Prostate gland (tissue), 2 donors: ENCODE results near the gene SMG6. TPM values are rescaled to one million over a fixed set of nuclear protein-coding genes. Genes with fewer than 3 reads are reported as not detected.
"Not testable (repeated sequence)": the region's sequence is repeated elsewhere in the genome, so short reads cannot be mapped to it uniquely, and the experiment has no call there.

Experiments
- DNase-seq: peaks from one replicate; pipeline ENCODE4 v3.0.0-alpha.2; 2019; ENCODE audit warnings: low spot score
- H3K27ac ChIP-seq, 2 donors: fragments of 200-600 bp; sonication (generic); 2 replicates each; pipeline ENCODE4 v1.5.1; 2017 to 2019
- H3K27me3 ChIP-seq: fragments of 200-600 bp; sonication (generic); replicated peaks from 2 replicates; pipeline ENCODE4 v1.5.1; 2019; ENCODE audit not compliant: insufficient read depth
- H3K36me3 ChIP-seq, 2 donors: fragments of 200-600 bp; sonication (generic); 1 replicate in 1 of 2; 2 replicates in 1 of 2; pipeline versions ENCODE4 v1.5.1 to v1.8.1; 2017 to 2019
- H3K4me1 ChIP-seq: fragments of 200-600 bp; sonication (generic); replicated peaks from 2 replicates; pipeline ENCODE4 v1.5.1; 2019
- H3K4me3 ChIP-seq, 2 donors: fragments of 200-600 bp; sonication (generic); 2 replicates each; pipeline ENCODE4 v1.5.1; 2017 to 2019
- H3K9me3 ChIP-seq: fragments of 200-600 bp; sonication (generic); 2 replicates; pipeline ENCODE4 v1.5.1; 2017
- POLR2A ChIP-seq: fragments of 450-650 bp; IDR thresholded peaks from one replicate; pipeline ENCODE4 v1.6.1; 2016; ENCODE audit warnings: antibody characterized with exemption, mild to moderate bottlenecking
- POLR2AphosphoS5 ChIP-seq: sonication (generic); formaldehyde crosslinking; IDR thresholded peaks from one replicate; pipeline ENCODE4 v1.6.1; 2017; ENCODE audit warnings: antibody characterized with exemption
- WGBS: methylation state at CpG from one replicate; pipeline ENCODE4 v1.1.5; 2018; 5-methylcytosine and 5-hydroxymethylcytosine counted together
- intact Hi-C: fragments of 100-400 bp; cut with DNase I; formaldehyde crosslinking; loops from one replicate; pipeline ENCODE4 v1.14.2; 2022
- total RNA-seq, 2 donors: library from RNA; depleted of rRNA; stranded (reverse); fragments of >200 nt; gene quantifications; one replicate each; pipeline ENCODE4 v1.1.0, GENCODE V29; 2016
- TF ChIP-seq, protein P1 (sequence below), 4 experiments: fragments of 200-600 bp in 2 of 4; fragments of 450-650 bp in 2 of 4; sonication (generic) in 2 of 4; IDR thresholded peaks; 1 replicate in 3 of 4; 2 replicates in 1 of 4; pipeline ENCODE4 v1.5.1; 2016 to 2019; ENCODE audit warnings: antibody characterized with exemption in 4 of 4, mild to moderate bottlenecking in 2 of 4, moderate library complexity in 2 of 4

SMG6 gene
- total RNA-seq, 2 donors from 2014 or later: 23.8 to 56.0 TPM

GRCh38 chr17:2202302-2202995, 101.1 kb downstream of the SMG6 start:
- intact Hi-C loops: no loop called here
- 79% methylated on average over 5 of the region's 5 CpGs for WGBS
- no peak overlapping the region for H3K4me3 ChIP-seq
- DNase-seq: no peak
- TF ChIP-seq POLR2AphosphoS5 (no peak), POLR2A (no peak)
- TF ChIP-seq, protein P1, sequence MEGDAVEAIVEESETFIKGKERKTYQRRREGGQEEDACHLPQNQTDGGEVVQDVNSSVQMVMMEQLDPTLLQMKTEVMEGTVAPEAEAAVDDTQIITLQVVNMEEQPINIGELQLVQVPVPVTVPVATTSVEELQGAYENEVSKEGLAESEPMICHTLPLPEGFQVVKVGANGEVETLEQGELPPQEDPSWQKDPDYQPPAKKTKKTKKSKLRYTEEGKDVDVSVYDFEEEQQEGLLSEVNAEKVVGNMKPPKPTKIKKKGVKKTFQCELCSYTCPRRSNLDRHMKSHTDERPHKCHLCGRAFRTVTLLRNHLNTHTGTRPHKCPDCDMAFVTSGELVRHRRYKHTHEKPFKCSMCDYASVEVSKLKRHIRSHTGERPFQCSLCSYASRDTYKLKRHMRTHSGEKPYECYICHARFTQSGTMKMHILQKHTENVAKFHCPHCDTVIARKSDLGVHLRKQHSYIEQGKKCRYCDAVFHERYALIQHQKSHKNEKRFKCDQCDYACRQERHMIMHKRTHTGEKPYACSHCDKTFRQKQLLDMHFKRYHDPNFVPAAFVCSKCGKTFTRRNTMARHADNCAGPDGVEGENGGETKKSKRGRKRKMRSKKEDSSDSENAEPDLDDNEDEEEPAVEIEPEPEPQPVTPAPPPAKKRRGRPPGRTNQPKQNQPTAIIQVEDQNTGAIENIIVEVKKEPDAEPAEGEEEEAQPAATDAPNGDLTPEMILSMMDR (IDR thresholded peaks at IDR 0.05): no peak
- H3K27ac ChIP-seq: no peak overlapping the region
- no peaks in the 10 kb centered on the region for H3K36me3 ChIP-seq
- H3K9me3 ChIP-seq: no peaks in the 10 kb centered on the region
- no peaks in the 10 kb centered on the region for H3K27me3 ChIP-seq
- H3K4me1 ChIP-seq: no peaks in the 10 kb centered on the region

DNA sequence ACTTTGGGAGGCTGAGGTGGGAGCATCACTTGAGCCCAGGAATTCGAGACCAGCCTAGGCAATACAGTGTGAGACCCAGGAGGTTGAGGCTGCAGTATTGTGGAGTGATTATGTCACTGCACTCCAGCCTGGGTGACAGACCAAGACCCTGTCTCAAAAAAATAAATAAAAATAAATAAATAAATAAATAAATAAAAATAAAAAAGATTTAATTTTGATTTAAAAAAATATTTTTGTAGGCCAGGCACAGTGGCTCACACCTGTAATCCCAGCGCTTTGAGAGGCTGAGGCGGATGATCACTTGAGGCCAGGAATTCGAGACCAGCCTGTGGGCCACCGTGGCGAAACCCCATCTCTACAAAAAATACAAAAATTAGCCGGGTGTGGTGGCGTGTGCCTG, 104.2 kb downstream of the SMG6 start:
- H3K4me1 ChIP-seq, intact Hi-C loops, DNase-seq, H3K27ac ChIP-seq, H3K27me3 ChIP-seq, H3K4me3 ChIP-seq, H3K36me3 ChIP-seq, H3K9me3 ChIP-seq: not testable (repeated sequence)
- 97% methylated on average over 8 of the region's 8 CpGs for WGBS

GRCh38 chr17:2198927-2199326, 104.7 kb downstream of the SMG6 start:
- no peak for TF ChIP-seq POLR2AphosphoS5
- no peak for TF ChIP-seq POLR2A
- intact Hi-C loops: no loop called here
- no peak for DNase-seq
- WGBS: 92% methylated on average over 6 of the region's 6 CpGs
- no peak overlapping the region for H3K27ac ChIP-seq
- no peaks in the 10 kb centered on the region for H3K36me3 ChIP-seq
- no peak overlapping the region for H3K4me3 ChIP-seq
- no peaks in the 10 kb centered on the region for H3K4me1 ChIP-seq
- H3K27me3 ChIP-seq: no peaks in the 10 kb centered on the region
- no peaks in the 10 kb centered on the region for H3K9me3 ChIP-seq

GRCh38 chr17:2197271-2197670, 106.3 kb downstream of the SMG6 start:
- Histone ChIP-seq H3K27me3 (no peaks in the 10 kb centered on the region), H3K4me3 (no peak overlapping the region), H3K36me3 (no peaks in the 10 kb centered on the region), H3K27ac (no peak overlapping the region), H3K4me1 (no peaks in the 10 kb centered on the region), H3K9me3 (no peaks in the 10 kb centered on the region)
- TF ChIP-seq POLR2A (no peak), POLR2AphosphoS5 (no peak)
- TF ChIP-seq, protein P1 (IDR thresholded peaks at IDR 0.05): no peak
- intact Hi-C loops: no loop called here
- 76% methylated on average over 6 of the region's 6 CpGs for WGBS
- no peak for DNase-seq

DNA sequence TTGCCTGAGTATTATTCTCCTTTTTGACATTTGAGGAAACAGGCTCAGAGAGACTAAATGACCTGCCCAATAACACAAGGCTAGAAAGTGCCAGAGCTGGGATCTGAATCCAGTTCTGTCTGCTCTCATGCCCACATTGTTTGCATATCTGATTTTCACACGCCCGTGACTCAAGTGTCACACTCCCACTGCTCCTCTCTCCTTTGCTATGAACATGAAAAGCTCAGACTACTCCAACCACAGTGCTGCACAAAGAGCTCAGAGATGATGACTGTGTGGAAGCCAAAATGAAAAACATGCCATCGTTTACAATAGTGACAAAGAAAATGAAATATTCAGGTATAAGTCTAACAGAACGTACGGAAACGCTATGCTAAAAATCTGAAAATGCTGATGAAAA, 107.9 kb downstream of the SMG6 start:
- WGBS: 72% methylated on average over 6 of the region's 6 CpGs
- Histone ChIP-seq H3K27ac (no peak overlapping the region), H3K4me3 (no peak overlapping the region), H3K27me3 (no peaks in the 10 kb centered on the region), H3K9me3 (no peaks in the 10 kb centered on the region), H3K36me3 (no peaks in the 10 kb centered on the region), H3K4me1 (no peaks in the 10 kb centered on the region)
- TF ChIP-seq POLR2AphosphoS5 (no peak), POLR2A (no peak)
- TF ChIP-seq, protein P1 (IDR thresholded peaks at IDR 0.05): no peak
- DNase-seq: no peak
- intact Hi-C loops: no loop called here

GRCh38 chr17:2194889-2195335, 108.7 kb downstream of the SMG6 start:
- Histone ChIP-seq H3K4me3 (no peak overlapping the region), H3K27ac (no peak overlapping the region), H3K9me3 (no peaks in the 10 kb centered on the region), H3K36me3 (no peaks in the 10 kb centered on the region), H3K4me1 (no peaks in the 10 kb centered on the region), H3K27me3 (no peaks in the 10 kb centered on the region)
- WGBS: 56% methylated on average over 5 of the region's 5 CpGs
- TF ChIP-seq, protein P1 (IDR thresholded peaks at IDR 0.05): no peak
- TF ChIP-seq POLR2AphosphoS5 (no peak), POLR2A (no peak)
- intact Hi-C loops: no loop called here
- DNase-seq: no peak
